Lower leg skin (tissue), 4 donors: ENCODE data around the gene CCDC69. TPM values are rescaled to one million over a fixed set of nuclear protein-coding genes. Genes with fewer than 3 reads are reported as not detected.

Experiments
- DNase-seq, 2 donors: peaks; one replicate each; pipeline ENCODE4 v3.0.0-alpha.2; 2019; ENCODE audit warnings: low spot score in 2 of 2
- H3K4me3 ChIP-seq: fragments of 200-600 bp; sonication (generic); 2 replicates; pipeline ENCODE4 v1.5.1; 2017; ENCODE audit warnings: mild to moderate bottlenecking, low read depth; ENCODE audit not compliant: poor library complexity, severe bottlenecking
- POLR2A ChIP-seq, 2 donors: fragments of 450-650 bp; IDR thresholded peaks; one replicate each; pipeline ENCODE4 v1.6.1; 2016 to 2017; ENCODE audit warnings: antibody characterized with exemption in 2 of 2, mild to moderate bottlenecking in 1 of 2, moderate library complexity in 1 of 2
- WGBS, 2 donors: methylation state at CpG; one replicate each; pipeline ENCODE4 v1.1.5; 2018; 5-methylcytosine and 5-hydroxymethylcytosine counted together
- intact Hi-C: fragments of 100-400 bp; cut with DNase I; formaldehyde crosslinking; loops from one replicate; pipeline ENCODE4 v1.15.0; 2023; ENCODE audit warnings: low total_unique reads
- total RNA-seq, 4 donors: library from RNA; depleted of rRNA; stranded (reverse); fragments of >200 nt; gene quantifications; one replicate each; pipeline ENCODE4 v1.1.0, GENCODE V29; 2016
- TF ChIP-seq, protein P1 (sequence below), 3 donors: fragments of 450-650 bp; IDR thresholded peaks; one replicate each; pipeline ENCODE4 v1.5.1; 2016; ENCODE audit warnings: antibody characterized with exemption in 3 of 3, mild to moderate bottlenecking in 3 of 3, moderate library complexity in 2 of 3

Gene CCDC69
- total RNA-seq, 4 donors from 2014 or later = 21.4 to 33.3 (median 24.2) TPM

DNA sequence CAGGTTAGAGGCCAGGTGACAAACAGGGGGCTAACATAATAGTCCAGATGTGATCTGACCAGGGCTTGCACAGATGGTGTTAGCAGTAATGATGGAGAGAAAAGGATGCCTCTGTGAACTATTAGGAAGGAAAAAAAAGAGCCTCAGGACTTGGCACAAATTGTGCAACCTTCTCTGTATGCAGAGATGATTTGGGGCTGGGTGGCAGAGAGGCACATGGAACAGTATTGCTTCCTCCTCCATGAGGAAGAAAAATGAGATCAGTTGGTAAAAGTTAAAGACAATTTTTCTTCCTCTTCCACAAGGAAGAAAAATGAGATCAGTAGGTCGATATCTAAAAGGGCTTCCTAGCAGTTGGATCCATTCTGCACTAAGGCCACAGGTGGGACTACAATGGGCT lies 52.4 kb downstream of the CCDC69 start:
- intact Hi-C loops = no loop called here
- WGBS, 2 donors = 70 to 76% methylated on average over 1 of the region's 1 CpG
- no peak for DNase-seq
- no peak overlapping the region for H3K4me3 ChIP-seq
- TF ChIP-seq POLR2A (IDR thresholded peaks at IDR 0.05) = no peak
- TF ChIP-seq, protein P1, sequence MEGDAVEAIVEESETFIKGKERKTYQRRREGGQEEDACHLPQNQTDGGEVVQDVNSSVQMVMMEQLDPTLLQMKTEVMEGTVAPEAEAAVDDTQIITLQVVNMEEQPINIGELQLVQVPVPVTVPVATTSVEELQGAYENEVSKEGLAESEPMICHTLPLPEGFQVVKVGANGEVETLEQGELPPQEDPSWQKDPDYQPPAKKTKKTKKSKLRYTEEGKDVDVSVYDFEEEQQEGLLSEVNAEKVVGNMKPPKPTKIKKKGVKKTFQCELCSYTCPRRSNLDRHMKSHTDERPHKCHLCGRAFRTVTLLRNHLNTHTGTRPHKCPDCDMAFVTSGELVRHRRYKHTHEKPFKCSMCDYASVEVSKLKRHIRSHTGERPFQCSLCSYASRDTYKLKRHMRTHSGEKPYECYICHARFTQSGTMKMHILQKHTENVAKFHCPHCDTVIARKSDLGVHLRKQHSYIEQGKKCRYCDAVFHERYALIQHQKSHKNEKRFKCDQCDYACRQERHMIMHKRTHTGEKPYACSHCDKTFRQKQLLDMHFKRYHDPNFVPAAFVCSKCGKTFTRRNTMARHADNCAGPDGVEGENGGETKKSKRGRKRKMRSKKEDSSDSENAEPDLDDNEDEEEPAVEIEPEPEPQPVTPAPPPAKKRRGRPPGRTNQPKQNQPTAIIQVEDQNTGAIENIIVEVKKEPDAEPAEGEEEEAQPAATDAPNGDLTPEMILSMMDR (IDR thresholded peaks at IDR 0.05) = no peak

DNA sequence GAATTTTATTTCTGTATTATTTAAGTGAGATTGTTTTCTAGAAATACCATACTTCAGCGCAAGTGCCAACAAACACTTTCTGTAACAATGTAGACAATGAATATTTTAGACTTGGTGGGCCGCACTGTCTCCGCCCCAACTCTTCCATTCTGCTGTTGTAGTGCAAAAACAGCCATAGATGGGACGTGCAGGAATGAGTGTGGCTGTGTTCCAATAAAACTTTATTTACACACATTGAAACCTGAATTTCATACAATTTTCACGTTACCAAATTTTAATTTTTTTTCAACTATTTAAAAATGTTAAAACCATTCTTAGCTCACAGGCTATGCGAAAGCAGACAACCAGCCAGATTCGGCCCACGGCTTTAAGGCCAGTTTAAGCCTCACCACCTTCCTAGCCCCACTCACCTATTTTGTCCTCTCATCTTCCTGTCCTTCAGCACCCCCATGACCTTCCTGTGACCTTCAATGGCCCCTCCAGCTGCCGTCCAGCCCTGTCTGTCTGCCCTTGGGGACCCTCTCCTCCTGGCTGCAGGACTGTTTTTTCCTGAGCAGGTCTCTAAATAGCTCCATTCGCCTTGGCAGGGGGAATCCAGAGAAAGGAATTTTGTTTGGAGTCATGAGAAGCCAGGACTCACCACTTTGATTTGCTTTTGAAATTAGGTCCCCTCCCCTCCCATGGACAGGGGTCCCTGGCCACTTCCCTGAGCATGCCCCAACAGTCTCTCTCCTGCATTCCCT lies 55.1 kb downstream of the CCDC69 start:
- DNase-seq = peak in 1 of 2 donors; percentile 53
- intact Hi-C loops = loop anchor here (5.0 kb wide), 1 partner anchor 36 kb away; no protein-coding TSS in a partner anchor
- 78 to 85% methylated on average over 10 of the region's 10 CpGs for WGBS, 2 donors
- no peak overlapping the region for H3K4me3 ChIP-seq
- TF ChIP-seq, protein P1 (IDR thresholded peaks at IDR 0.05) = no peak
- no peak for TF ChIP-seq POLR2A (IDR thresholded peaks at IDR 0.05)

DNA sequence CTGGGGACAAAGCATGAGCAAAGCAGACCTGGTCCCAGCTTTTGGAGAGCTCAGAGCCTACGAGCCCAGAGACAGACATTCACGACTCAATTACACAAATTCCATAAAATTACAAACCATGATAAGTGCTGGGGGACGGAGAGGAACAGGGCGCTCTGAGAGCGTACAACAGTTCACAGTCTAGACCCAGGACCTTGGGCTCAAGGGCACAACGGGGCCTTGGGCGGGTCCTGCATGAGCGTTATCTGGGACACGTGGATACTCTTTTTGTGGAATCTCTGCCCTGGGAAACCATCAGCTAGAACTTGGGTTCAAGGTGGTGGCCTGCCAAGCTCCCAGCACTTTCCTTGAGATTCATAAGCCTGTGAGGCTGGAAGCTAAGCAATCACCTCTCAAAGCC lies 56.9 kb downstream of the CCDC69 start:
- DNase-seq = no peak
- intact Hi-C loops = loop anchor here (5.0 kb wide), 1 partner anchor 35 kb away; no protein-coding TSS in a partner anchor
- TF ChIP-seq, protein P1 (IDR thresholded peaks at IDR 0.05) = no peak
- no peak for TF ChIP-seq POLR2A (IDR thresholded peaks at IDR 0.05)
- no peak overlapping the region for H3K4me3 ChIP-seq
- WGBS, 2 donors = 80 to 82% methylated on average over 9 of the region's 9 CpGs

DNA sequence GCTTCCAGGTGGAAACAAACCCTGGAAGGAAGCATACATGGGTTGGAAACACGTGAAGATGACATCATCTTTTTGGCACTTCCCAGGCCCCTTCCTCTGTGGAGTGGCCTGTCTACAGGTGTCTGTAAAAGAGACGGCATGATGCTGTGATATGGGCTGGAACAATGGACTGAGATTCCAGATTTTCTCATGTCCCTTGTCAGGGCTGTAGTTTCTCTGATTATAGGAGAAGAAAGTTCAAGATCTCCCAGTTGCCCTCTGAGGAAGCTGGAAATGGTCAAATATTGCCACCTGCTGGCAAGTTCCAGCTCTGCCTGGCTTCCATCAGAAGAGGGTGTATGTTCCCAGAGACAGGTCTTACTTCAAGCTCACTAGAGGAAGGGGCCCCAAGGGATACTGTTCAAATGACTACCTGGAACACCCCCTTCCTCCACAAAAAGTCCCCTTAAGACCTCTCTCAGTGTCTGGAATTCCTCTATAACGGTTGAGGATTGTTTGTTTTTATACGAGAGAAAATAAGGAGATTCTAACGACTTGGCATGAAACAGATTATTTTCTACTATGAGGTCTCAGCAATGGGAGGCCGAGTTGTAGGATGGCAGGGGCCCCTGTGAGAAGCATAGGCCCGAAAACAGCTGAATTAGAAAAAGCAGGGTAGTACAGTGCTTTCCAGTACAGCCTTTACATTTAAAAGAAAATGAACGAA lies 59.1 kb downstream of the CCDC69 start:
- H3K4me3 ChIP-seq = no peak overlapping the region
- peak; percentile 77 to 94 for DNase-seq
- TF ChIP-seq POLR2A (IDR thresholded peaks at IDR 0.05) = no peak
- TF ChIP-seq, protein P1 (IDR thresholded peaks at IDR 0.05) = peak in 1 of 3 donors; percentile 75
- 32 to 38% methylated on average over 8 of the region's 8 CpGs for WGBS, 2 donors
- intact Hi-C loops = loop anchor here (5.0 kb wide), 1 partner anchor 33 kb away; no protein-coding TSS in a partner anchor

DNA sequence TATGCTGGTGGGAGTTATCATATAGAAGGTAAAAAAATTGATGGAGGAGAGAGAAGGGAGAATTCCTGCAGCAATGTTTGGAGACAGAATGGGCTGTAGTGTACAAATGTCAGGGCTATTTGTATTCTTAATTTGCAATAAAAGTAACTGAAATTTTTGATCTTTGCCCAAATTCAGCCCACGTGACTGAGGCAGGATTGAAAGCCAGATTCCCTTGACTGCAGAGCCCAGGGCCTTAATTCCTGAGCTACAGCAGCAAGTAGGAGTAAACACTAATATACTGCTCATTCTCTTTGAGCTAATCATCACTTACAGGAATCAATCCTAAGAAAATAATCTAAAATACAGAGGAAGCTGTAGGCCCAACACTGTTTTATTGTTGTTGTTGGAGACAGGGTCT lies 61.1 kb downstream of the CCDC69 start:
- TF ChIP-seq, protein P1 (IDR thresholded peaks at IDR 0.05) = no peak
- no peak for TF ChIP-seq POLR2A (IDR thresholded peaks at IDR 0.05)
- intact Hi-C loops = no loop called here
- WGBS, 2 donors = 53 to 74% methylated on average over 1 of the region's 1 CpG
- DNase-seq = no peak
- H3K4me3 ChIP-seq = no peak overlapping the region
